Vagina (tissue), 2 donors: ENCODE data around the gene ZC2HC1B. TPM values are rescaled to one million over a fixed set of nuclear protein-coding genes. Genes with fewer than 3 reads are reported as not detected.

Source experiments
- DNase-seq, 2 donors: peaks; one replicate each; pipeline ENCODE4 v3.0.0-alpha.2; 2017; ENCODE audit errors: extremely low spot score in 2 of 2
- H3K27ac ChIP-seq: fragments of 200-600 bp; sonication (generic); one replicate; pipeline ENCODE4 v1.5.1; 2019
- H3K27me3 ChIP-seq: fragments of 200-600 bp; sonication (generic); one replicate; pipeline ENCODE4 v1.5.1; 2019
- H3K36me3 ChIP-seq, 2 donors: fragments of 200-600 bp; sonication (generic); one replicate each; pipeline ENCODE4 v1.5.1; 2017 to 2019
- H3K4me1 ChIP-seq: fragments of 200-600 bp; sonication (generic); one replicate; pipeline ENCODE4 v1.5.1; 2019
- H3K4me3 ChIP-seq, 2 donors: fragments of 200-600 bp; sonication (generic); 1 replicate in 1 of 2; 2 replicates in 1 of 2; pipeline ENCODE4 v1.5.1; 2016 to 2019
- H3K9me3 ChIP-seq: fragments of 200-600 bp; sonication (generic); one replicate; pipeline ENCODE4 v1.5.1; 2019
- POLR2A ChIP-seq, 2 donors: fragments of 450-650 bp; IDR thresholded peaks; one replicate each; pipeline ENCODE4 v1.6.1; 2017; ENCODE audit warnings: antibody characterized with exemption in 2 of 2, mild to moderate bottlenecking in 2 of 2, moderate library complexity in 2 of 2
- POLR2AphosphoS5 ChIP-seq, 2 donors: sonication (generic); formaldehyde crosslinking; IDR thresholded peaks; one replicate each; pipeline ENCODE4 v1.9.0; 2017; ENCODE audit warnings: antibody characterized with exemption in 2 of 2, mild to moderate bottlenecking in 2 of 2, low read depth in 1 of 2; ENCODE audit not compliant: insufficient read depth in 1 of 2
- intact Hi-C: fragments of 100-400 bp; cut with DNase I; formaldehyde crosslinking; loops from one replicate; pipeline ENCODE4 v1.15.1; 2023
- total RNA-seq: library from RNA; depleted of rRNA; stranded (reverse); fragments of >200 nt; gene quantifications from one replicate; pipeline ENCODE4 v1.2.3, GENCODE V29; 2016
- TF ChIP-seq, protein P1 (sequence below), 3 experiments: fragments of 450-650 bp in 2 of 3; fragments of 200-600 bp in 1 of 3; sonication (generic) in 1 of 3; IDR thresholded peaks; one replicate each; pipeline ENCODE4 v1.5.1; 2017 to 2019; ENCODE audit warnings: antibody characterized with exemption in 3 of 3, mild to moderate bottlenecking in 2 of 3, moderate library complexity in 2 of 3

The ZC2HC1B gene
- total RNA-seq, 1 donor from 2014 or later, result not detected

GRCh38 chr6:143877584-143878271, 13.5 kb downstream of the ZC2HC1B start:
- Histone ChIP-seq H3K4me3 (no peak overlapping the region), H3K9me3 (no peaks in the 10 kb centered on the region), H3K4me1 (no peaks in the 10 kb centered on the region), H3K27me3 (no peaks in the 10 kb centered on the region), H3K27ac (no peak overlapping the region), H3K36me3 (no peaks in the 10 kb centered on the region)
- intact Hi-C loops, result no loop called here
- TF ChIP-seq POLR2A (IDR thresholded peaks at IDR 0.05) (no peak), POLR2AphosphoS5 (IDR thresholded peaks at IDR 0.05; ENCODE audit: insufficient read depth in 1 of 2, low read depth in 1 of 2) (no peak)
- TF ChIP-seq, protein P1, sequence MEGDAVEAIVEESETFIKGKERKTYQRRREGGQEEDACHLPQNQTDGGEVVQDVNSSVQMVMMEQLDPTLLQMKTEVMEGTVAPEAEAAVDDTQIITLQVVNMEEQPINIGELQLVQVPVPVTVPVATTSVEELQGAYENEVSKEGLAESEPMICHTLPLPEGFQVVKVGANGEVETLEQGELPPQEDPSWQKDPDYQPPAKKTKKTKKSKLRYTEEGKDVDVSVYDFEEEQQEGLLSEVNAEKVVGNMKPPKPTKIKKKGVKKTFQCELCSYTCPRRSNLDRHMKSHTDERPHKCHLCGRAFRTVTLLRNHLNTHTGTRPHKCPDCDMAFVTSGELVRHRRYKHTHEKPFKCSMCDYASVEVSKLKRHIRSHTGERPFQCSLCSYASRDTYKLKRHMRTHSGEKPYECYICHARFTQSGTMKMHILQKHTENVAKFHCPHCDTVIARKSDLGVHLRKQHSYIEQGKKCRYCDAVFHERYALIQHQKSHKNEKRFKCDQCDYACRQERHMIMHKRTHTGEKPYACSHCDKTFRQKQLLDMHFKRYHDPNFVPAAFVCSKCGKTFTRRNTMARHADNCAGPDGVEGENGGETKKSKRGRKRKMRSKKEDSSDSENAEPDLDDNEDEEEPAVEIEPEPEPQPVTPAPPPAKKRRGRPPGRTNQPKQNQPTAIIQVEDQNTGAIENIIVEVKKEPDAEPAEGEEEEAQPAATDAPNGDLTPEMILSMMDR (IDR thresholded peaks at IDR 0.05), result no peak
- DNase-seq, result no peak

- H3K27ac ChIP-seq, result no peak overlapping the region
- intact Hi-C loops, result no loop called here
- no peaks in the 10 kb centered on the region for H3K9me3 ChIP-seq
- no peak for DNase-seq
- no peak for TF ChIP-seq POLR2A (IDR thresholded peaks at IDR 0.05)
- no peak for TF ChIP-seq POLR2AphosphoS5 (IDR thresholded peaks at IDR 0.05; ENCODE audit: insufficient read depth in 1 of 2, low read depth in 1 of 2)
- TF ChIP-seq, protein P1 (IDR thresholded peaks at IDR 0.05), result no peak
- no peaks in the 10 kb centered on the region for H3K4me1 ChIP-seq
- no peaks in the 10 kb centered on the region for H3K27me3 ChIP-seq
- no peak overlapping the region for H3K4me3 ChIP-seq
- H3K36me3 ChIP-seq, result no peaks in the 10 kb centered on the region
These were observed 14.0 kb downstream of the ZC2HC1B start for GRCh38 chr6:143878272-143878760.

- Histone ChIP-seq H3K9me3 (no peaks in the 10 kb centered on the region), H3K27ac (no peak overlapping the region), H3K4me3 (no peak overlapping the region), H3K36me3 (no peaks in the 10 kb centered on the region), H3K4me1 (no peaks in the 10 kb centered on the region), H3K27me3 (no peaks in the 10 kb centered on the region)
- intact Hi-C loops, result no loop called here
- DNase-seq, result no peak
- TF ChIP-seq, protein P1 (IDR thresholded peaks at IDR 0.05), result no peak
- no peak for TF ChIP-seq POLR2A (IDR thresholded peaks at IDR 0.05)
- TF ChIP-seq POLR2AphosphoS5 (IDR thresholded peaks at IDR 0.05; ENCODE audit: insufficient read depth in 1 of 2, low read depth in 1 of 2), result no peak
These were observed 16.1 kb downstream of the ZC2HC1B start for GRCh38 chr6:143880412-143880811.

DNA sequence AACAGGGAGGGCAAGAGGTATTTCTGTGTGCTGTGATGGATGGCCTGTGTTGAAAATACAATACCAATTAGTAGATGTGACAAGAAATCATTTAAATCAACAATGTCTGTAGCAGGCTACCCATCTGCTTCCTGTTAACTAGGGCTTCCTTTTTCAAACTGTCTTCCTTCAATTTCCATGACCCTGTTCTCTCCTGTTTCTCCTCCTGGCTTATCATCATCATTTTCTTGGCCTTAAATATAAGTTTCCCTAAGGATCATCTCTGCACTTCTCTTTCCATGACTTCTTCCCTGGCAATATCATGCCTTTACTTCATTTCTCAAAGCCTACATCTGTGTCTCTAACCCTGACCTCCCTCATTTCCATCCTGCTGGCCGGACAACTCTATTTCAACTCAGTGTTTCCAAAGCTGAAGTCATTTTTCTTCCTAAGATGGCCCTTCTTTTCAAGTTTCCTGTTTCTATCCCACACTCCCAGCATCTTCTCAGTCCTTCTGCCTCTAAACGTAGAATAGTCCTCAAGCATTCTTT, 18.2 kb downstream of the ZC2HC1B start:
- Histone ChIP-seq H3K27ac (no peak overlapping the region), H3K27me3 (no peaks in the 10 kb centered on the region), H3K9me3 (no peaks in the 10 kb centered on the region), H3K36me3 (no peaks in the 10 kb centered on the region), H3K4me3 (no peak overlapping the region), H3K4me1 (no peaks in the 10 kb centered on the region)
- intact Hi-C loops, result no loop called here
- DNase-seq, result no peak
- TF ChIP-seq, protein P1 (IDR thresholded peaks at IDR 0.05), result no peak
- no peak for TF ChIP-seq POLR2A (IDR thresholded peaks at IDR 0.05)
- TF ChIP-seq POLR2AphosphoS5 (IDR thresholded peaks at IDR 0.05; ENCODE audit: insufficient read depth in 1 of 2, low read depth in 1 of 2), result no peak
